Measurements from ENCODE around the gene SPDEF.

DNA sequence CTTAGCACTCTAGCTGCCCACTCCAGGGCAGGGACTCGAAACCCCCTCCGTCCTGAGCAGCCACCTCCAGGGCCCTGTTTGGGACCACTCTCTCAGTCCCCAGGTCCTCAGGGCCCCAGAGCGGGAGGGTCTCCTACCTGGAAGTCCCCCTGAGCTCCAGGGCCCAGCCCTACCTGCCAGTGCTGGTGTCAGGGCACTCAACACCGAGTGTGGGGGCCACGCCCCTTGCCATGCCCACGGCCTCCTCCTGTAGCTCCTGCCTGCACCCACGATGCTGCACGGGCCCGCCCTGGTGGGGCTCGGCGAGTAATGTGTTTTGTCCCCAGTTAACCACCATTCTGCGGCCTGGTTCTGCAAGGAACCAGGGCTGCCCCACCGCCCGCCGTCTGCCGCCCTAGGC lies 21.5 kb downstream of the SPDEF start:
- TF ChIP-seq, protein P1, sequence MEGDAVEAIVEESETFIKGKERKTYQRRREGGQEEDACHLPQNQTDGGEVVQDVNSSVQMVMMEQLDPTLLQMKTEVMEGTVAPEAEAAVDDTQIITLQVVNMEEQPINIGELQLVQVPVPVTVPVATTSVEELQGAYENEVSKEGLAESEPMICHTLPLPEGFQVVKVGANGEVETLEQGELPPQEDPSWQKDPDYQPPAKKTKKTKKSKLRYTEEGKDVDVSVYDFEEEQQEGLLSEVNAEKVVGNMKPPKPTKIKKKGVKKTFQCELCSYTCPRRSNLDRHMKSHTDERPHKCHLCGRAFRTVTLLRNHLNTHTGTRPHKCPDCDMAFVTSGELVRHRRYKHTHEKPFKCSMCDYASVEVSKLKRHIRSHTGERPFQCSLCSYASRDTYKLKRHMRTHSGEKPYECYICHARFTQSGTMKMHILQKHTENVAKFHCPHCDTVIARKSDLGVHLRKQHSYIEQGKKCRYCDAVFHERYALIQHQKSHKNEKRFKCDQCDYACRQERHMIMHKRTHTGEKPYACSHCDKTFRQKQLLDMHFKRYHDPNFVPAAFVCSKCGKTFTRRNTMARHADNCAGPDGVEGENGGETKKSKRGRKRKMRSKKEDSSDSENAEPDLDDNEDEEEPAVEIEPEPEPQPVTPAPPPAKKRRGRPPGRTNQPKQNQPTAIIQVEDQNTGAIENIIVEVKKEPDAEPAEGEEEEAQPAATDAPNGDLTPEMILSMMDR (IDR thresholded peaks at IDR 0.05) = no peak
- no peak for TF ChIP-seq POLR2A (IDR thresholded peaks at IDR 0.05)
